Left kidney (tissue), 2 donors: ENCODE data around the gene RFX4. TPM values are rescaled to one million over a fixed set of nuclear protein-coding genes. Genes with fewer than 3 reads are reported as not detected.
A peak's percentile ranks its signal among the peaks of the same experiment; 100 is the strongest.
"Not testable (repeated sequence)": the region's sequence is repeated elsewhere in the genome, so short reads cannot be mapped to it uniquely, and the experiment has no call there.

ENCODE experiments used
- DNase-seq: peaks from one replicate; pipeline ENCODE4 v3.0.0-alpha.2; 2013
- polyA plus RNA-seq: library from polyadenylated mRNA; unstranded; fragments of 120-200 nt; gene quantifications from one replicate; pipeline ENCODE4 v1.2.1, GENCODE V29; 2013; ENCODE audit not compliant: insufficient read length

The RFX4 gene
- polyA plus RNA-seq, 1 donor, result 0.20 TPM

GRCh38 chr12:106590601-106591000 lies 7.8 kb downstream of the RFX4 start:
- DNase-seq, result no peak

DNA sequence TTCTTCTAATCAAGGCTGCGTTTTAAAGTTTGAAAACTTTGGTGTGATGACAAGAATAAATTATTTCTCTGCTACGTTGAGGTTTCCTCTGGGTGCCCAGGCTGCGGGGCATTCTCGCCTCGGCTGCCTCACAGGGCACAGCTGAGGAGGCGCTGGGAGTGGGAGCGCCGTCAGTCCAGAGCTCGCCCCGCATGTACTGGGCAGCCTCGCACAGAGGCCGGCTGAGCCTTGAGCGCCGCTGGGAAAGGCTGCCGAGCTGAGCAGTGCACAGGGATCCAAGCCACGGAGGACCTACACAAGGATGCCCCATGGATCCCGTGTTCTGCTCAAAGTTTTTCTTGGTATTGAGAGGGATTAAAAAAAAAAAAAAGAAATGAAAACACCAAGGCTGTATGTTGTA lies 11.6 kb downstream of the RFX4 start:
- no peak for DNase-seq

- no peak for DNase-seq
These were observed 12.5 kb downstream of the RFX4 start for GRCh38 chr12:106595268-106595667.

DNA sequence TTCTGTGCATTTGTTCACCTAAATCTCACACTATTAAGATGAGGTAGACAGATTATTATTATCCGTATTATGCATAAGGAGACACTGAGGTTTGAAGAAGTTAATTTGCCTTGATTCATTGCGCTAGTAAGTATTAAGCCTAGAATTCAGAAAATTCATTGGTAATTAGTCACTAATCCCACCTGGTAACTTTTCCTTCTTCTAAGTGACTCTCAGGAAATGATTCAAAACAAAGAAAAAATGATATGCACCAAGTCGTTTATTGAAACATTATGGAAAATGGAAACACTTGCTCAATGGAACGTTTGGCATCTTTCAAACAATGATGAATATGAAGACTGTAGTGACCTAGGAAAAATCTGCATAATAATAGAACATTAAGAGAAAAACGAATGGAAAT lies 15.2 kb downstream of the RFX4 start:
- no peak for DNase-seq

DNA sequence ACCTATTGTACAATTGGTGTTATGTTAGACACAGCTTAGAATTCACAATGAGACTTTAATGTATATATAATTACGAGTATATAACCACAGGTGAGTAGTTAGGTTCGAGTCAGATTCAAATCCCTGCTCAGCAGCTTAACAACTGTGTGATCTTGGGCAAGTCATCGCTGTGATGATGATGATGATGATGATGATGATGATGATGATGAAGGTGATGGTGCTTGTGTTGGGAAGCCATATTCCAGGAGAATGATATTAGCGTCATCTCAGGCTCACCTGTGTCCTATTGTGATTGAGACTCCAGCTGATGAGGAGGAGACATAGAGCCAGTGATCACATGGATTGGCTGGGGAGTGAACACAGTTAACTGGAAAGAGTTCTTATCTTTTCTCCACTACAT lies 16.5 kb downstream of the RFX4 start:
- DNase-seq, result no peak

DNA sequence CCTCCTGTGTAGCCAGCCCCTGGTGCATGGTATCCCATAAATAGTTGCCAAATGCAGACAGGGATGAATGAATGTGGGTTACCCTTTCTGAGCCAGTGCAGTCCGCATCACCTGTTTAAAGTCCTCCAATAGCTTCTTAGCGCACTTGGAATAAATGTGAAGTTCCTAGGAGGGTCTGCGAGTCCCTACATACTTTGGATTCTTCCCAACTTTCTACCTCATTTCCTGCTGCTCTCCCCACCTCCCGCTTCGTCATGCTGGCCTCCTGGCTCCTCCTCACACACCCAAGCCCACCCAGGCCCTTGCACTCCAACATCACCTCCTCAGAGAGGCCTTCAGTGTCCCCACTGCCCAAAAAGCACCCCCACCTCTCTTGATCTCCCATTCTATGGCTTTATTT lies 17.7 kb downstream of the RFX4 start:
- DNase-seq, result no peak

DNA sequence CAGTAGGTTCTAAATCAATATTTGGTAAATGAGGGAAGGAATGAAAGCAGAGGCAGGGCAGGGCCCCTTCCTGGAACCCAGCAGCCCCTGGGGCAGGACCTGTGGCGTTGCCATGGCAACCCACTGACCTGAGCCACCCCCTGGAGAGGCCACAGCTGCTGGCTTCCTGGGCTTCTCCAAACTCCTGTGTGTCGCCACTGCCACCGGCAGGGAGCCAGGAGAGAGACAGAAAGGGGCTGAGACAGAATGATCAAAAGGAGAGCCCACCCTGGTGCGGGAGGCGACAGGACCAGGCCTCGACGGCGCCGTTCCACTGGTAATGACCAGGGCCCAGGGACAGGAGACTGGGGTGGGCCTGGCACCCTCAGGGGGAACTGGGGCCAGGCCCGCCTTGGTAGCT lies 18.2 kb downstream of the RFX4 start:
- DNase-seq, result peak; percentile 6

DNA sequence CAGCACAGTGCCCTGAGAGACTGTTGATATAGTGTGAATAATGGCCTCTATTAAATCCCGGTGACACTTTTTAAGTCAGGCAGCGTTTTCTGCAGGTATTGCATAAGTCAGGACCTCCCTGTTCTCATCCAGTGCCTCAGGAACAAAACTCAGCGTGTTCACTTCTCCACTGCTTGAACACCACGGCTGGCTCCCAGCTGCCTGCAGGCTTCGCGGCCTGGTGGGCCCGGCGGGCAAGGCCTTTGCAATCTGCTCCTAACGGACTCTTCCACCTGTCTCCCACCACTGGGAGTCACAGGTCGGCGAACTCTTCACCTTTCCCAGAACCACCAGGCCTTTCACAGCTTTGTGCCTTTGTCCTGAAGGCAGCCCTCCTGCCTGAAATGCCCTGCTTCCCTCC lies 18.7 kb downstream of the RFX4 start:
- DNase-seq, result no peak

DNA sequence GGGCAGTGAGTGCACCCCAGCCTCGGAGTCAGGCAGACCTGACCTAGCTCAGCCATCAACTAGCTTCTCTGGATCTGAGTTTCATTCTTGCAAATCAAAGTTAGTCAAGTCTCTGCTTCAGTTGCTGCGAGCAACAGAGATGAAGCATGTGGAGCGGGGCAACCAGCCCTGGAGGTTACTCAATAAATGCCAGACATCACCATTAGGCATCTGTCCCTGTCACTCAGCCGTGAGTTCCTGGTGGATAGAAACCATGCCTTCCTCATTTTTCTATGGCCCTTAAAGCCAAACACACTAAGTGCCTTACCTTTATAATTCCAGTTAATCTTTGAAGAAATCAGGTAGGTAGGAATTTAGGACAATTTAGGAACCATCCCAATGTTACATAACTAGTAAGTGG lies 19.3 kb downstream of the RFX4 start:
- DNase-seq, result no peak

GRCh38 chr12:106605254-106605653 lies 22.4 kb downstream of the RFX4 start:
- no peak for DNase-seq

DNA sequence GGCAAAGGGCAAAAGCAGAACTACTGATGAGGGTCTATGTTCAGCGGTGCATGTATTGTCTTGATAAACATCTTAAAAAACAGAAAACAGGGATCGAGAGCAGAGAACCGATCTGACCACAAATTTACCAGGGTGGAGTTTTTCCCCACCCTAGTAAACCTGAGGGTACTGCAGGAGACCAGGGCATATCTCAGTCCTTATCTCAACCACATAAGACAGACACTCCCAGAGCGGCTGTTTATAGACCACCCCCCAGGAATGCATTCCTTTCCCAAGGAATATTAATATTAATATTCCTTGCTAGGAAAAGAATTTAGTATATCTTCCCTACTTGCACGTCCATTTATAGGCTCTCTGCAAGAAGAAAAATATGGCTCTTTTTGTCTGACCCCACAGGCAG lies 37.8 kb downstream of the RFX4 start:
- not testable (repeated sequence) for DNase-seq

- no peak for DNase-seq
These were observed 43.2 kb downstream of the RFX4 start for GRCh38 chr12:106625976-106626375.

DNA sequence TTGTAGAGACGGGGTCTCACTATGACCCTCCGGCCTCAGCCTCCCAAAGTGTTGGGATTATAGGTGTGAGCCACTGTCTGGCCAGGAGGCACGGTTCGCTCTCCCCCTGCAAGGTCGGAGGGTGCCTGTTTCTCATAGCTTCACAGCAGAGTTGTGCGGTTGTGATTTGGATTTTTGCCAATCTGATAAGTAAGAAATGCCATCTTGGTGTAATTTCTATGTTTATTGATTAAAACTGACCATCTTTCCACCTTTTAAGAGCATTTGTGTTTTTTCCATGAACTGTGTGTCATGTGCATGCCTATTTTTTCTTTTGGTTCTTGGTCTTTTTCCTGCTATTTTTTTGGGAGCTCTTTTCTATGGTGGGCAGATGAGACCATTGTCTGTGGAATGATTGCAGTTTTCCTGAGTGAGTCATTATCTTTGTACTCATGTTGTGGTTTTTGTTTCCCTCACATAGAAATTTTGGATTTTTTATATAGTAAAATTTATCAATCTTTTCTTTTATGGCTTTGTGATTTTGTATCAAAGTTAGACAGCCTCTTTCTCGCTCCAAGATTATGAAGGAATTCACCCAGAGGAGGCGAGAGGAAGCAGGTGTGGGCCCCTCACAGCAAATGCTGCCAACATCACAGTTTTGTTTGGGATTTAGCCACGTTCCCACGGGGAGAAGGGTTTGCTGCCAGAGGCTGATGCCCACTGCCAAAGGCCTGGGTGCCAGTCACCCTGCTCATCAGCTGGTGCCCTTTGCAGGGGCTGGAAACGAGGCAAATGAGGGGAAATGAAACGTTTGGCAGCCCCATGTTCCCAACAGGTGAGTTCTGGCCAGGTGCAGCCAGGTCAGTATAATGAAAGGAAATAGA lies 47.2 kb downstream of the RFX4 start:
- no peak for DNase-seq

- no peak for DNase-seq
These were observed 48.3 kb downstream of the RFX4 start for GRCh38 chr12:106631150-106631549.

DNA sequence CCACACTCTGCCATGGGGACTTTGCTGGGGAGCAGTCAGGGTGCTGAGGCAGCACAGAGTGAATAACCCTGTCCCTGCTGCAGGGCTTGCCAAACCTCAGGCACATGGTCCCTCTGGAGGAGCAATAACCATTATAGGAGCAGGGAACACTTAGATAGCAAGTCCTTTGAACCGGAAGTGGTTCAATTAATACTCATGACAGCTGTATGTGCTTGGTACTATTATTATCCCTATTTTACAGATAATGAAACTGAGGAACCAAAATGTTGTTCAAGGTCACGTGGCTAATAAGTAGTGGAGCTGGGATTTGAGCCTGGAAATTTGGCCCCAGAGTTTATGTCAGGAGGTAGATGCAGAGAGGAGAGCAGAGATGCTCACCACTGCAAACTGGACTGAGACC lies 49.0 kb downstream of the RFX4 start:
- DNase-seq, result no peak

- no peak for DNase-seq
These were observed 50.1 kb downstream of the RFX4 start for GRCh38 chr12:106632797-106633450.

GRCh38 chr12:106633451-106633823 lies 50.6 kb downstream of the RFX4 start:
- no peak for DNase-seq

- no peak for DNase-seq
These were observed 51.4 kb downstream of the RFX4 start for GRCh38 chr12:106634206-106634605.

DNA sequence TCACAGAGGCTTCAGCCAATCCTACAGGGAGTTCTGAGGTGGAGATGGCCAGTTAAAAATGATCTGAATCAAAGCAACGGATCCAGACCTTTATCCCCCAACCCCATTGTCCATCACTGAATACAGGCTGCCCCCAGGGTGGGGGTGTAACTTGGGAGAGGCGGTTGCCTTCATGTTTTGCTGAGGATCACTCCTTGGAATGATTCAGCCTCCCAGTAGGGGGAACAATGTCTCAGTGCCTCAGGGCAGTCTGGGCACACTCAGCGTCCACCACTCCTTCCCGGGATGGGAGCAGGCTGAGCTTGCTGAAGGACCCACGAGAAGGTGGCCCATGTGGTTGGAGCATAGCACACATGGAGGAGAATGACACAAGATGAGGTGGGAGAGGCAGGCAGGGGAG lies 60.2 kb downstream of the RFX4 start:
- DNase-seq, result no peak

GRCh38 chr12:106644335-106645073 lies 61.7 kb downstream of the RFX4 start:
- DNase-seq, result no peak

DNA sequence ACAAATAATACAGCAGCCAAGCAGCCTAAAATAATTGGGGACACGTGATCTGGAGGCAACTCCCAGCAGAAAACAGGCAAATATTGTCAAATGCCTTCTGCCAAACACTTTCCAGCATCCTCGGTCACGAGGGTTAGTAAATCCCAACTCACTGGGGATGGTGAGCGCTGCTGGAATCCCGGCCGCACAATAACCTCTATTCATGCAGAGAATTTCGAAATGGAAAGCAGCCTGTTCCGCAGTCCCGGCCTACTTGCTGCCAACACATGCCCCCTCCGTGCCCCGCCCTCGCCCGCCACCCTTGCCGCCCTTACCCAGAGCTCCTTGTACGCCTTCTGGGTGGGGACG lies 62.2 kb downstream of the RFX4 start:
- no peak for DNase-seq

GRCh38 chr12:106645465-106646330 lies 62.9 kb downstream of the RFX4 start:
- DNase-seq, result no peak
